Measurements from ENCODE around the gene MGAT4D. TPM values are rescaled to one million over a fixed set of nuclear protein-coding genes. Genes with fewer than 3 reads are reported as not detected.

The MGAT4D gene
- total RNA-seq, 4 donors from 2014 or later = not detected

DNA sequence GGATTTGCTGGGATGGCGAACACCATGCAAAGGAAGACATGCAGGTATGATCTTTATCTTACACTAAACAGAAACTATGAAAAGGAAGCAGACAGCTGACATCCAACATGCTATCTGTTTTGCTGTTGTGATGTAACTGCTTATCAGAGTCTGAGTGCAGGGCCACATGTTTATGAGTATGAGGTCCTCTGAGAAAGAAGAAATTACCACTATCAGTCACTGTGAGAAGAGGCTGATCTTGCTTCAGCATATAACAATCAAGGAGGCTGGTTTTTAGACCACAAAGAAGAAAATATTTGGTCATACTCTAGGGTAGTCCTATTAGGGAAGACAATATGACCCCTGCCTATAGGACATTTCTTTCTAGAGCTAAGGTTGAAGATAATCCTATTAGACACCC lies 89.1 kb downstream of the MGAT4D start:
- DNase-seq = no peak
- Histone ChIP-seq H3K4me3 (no peak overlapping the region), H3K27me3 (no peaks in the 10 kb centered on the region), H3K27ac (no peak overlapping the region), H3K36me3 (no peaks in the 10 kb centered on the region), H3K9me3 (no peaks in the 10 kb centered on the region), H3K4me1 (no peaks in the 10 kb centered on the region)
- no peak for TF ChIP-seq POLR2A (IDR thresholded peaks at IDR 0.05)
- TF ChIP-seq, protein P1, sequence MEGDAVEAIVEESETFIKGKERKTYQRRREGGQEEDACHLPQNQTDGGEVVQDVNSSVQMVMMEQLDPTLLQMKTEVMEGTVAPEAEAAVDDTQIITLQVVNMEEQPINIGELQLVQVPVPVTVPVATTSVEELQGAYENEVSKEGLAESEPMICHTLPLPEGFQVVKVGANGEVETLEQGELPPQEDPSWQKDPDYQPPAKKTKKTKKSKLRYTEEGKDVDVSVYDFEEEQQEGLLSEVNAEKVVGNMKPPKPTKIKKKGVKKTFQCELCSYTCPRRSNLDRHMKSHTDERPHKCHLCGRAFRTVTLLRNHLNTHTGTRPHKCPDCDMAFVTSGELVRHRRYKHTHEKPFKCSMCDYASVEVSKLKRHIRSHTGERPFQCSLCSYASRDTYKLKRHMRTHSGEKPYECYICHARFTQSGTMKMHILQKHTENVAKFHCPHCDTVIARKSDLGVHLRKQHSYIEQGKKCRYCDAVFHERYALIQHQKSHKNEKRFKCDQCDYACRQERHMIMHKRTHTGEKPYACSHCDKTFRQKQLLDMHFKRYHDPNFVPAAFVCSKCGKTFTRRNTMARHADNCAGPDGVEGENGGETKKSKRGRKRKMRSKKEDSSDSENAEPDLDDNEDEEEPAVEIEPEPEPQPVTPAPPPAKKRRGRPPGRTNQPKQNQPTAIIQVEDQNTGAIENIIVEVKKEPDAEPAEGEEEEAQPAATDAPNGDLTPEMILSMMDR (IDR thresholded peaks at IDR 0.05) = no peak
- intact Hi-C loops (cut with DNase I; ENCODE audit: low total_unique reads) = no loop called here

DNA sequence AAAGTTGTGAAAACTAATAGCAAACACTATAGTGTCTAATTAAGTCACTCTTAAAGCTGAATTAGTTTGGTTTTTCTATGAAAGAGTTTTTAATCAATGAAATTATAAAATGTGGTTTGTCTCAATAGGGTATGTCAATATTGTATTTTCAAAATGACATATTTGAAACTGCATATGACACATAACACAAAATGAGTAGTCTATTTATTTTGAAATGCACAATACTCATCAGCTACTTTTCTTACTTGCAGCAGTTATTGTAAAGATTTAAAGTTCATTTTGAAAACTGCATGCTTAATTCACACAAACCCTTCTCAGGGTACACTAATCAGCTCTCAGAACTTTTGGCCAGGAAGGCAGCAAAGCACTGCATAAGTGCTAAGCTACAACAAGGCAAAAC lies 91.8 kb downstream of the MGAT4D start:
- TF ChIP-seq, protein P1 (IDR thresholded peaks at IDR 0.05) = no peak
- no peak for TF ChIP-seq POLR2A (IDR thresholded peaks at IDR 0.05)
- DNase-seq = no peak
- Histone ChIP-seq H3K9me3 (no peaks in the 10 kb centered on the region), H3K4me1 (no peaks in the 10 kb centered on the region), H3K27me3 (no peaks in the 10 kb centered on the region), H3K36me3 (no peaks in the 10 kb centered on the region), H3K4me3 (no peak overlapping the region), H3K27ac (no peak overlapping the region)
- intact Hi-C loops (cut with DNase I; ENCODE audit: low total_unique reads) = no loop called here

DNA sequence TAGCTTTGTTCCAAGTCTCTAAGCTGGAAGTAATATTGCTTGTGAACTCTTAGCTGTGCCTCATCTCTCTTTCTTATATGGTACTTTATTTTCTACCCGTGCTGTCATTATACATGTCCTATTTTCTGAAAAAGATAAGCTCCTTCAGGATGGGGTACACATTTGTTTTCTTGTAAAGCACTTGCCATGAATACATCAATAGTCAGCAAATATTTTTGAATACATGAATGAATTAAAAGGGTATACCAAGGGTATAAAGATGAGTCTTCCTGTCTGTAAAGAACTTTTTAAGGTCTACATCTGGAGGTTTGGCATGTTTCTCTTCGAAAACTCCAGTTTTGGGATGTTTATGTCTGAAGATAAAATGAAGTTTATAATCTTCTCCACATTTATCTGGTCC lies 98.0 kb downstream of the MGAT4D start:
- no peak for TF ChIP-seq POLR2A (IDR thresholded peaks at IDR 0.05)
- TF ChIP-seq, protein P1 (IDR thresholded peaks at IDR 0.05) = no peak
- DNase-seq = no peak
- H3K36me3 ChIP-seq = no peaks in the 10 kb centered on the region
- no peak overlapping the region for H3K4me3 ChIP-seq
- H3K27me3 ChIP-seq = no peaks in the 10 kb centered on the region
- intact Hi-C loops (cut with DNase I; ENCODE audit: low total_unique reads) = no loop called here
- H3K4me1 ChIP-seq = no peaks in the 10 kb centered on the region
- no peak overlapping the region for H3K27ac ChIP-seq
- H3K9me3 ChIP-seq = no peaks in the 10 kb centered on the region

DNA sequence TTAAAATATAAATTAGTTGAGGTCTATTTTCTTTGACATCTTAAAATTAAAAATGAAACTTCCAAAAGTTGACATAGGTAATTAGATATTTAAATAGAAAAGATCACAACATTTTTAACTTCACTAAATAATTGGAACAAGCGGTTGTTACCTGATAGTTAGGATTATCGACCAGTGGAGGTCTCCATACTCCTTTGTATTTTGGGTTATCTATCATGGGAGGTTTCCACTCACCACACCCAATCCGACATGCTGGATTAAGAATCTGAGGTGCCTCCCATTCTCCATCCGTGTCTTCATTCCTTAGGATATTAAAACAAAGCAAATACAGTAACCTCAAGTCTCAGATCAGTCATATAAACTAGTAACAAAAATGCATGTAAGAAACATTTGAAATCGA lies 102.4 kb downstream of the MGAT4D start:
- Histone ChIP-seq H3K36me3 (no peaks in the 10 kb centered on the region), H3K27me3 (no peaks in the 10 kb centered on the region), H3K4me3 (no peak overlapping the region), H3K4me1 (no peaks in the 10 kb centered on the region), H3K27ac (no peak overlapping the region), H3K9me3 (no peaks in the 10 kb centered on the region)
- TF ChIP-seq, protein P1 (IDR thresholded peaks at IDR 0.05) = no peak
- TF ChIP-seq POLR2A (IDR thresholded peaks at IDR 0.05) = no peak
- DNase-seq = no peak
- intact Hi-C loops (cut with DNase I; ENCODE audit: low total_unique reads) = no loop called here

Other genes with a start within 250 kb of the MGAT4D start
- gene SCOC, start 124.6 kb downstream of the MGAT4D start, total RNA-seq = 100 to 1,000 TPM in 1 of 4 donors, 10 to 100 TPM in 3; 35.1 to 103 (median 64.2) TPM
- gene CLGN, start 70.6 kb downstream of the MGAT4D start, total RNA-seq = 1 to 10 TPM in 2 of 4 donors, under 1 TPM in 1, not detected in 1; under 0.01 to 4.5 (median 3.2) TPM
- gene ELMOD2, start 25.9 kb upstream of the MGAT4D start, total RNA-seq = 10 to 100 TPM in 3 of 4 donors, 1 to 10 TPM in 1; 4.9 to 76.4 (median 19.7) TPM
- gene UCP1, start 70.7 kb upstream of the MGAT4D start, total RNA-seq = not detected

Measured in uterus (tissue), 4 donors.